Measurements from ENCODE around the gene PNMA8C.

PNMA8C gene

GRCh38 chr19:46413262-46414031 lies 15.3 kb downstream of the PNMA8C start, which contains the start of gene CCDC8:
CCDC8 (minus strand) TSS chr19:46413564; CDS start chr19:46412810, 754 bp downstream.
- peak; percentile 83 for TF ChIP-seq MAX (IDR thresholded peaks at IDR 0.05)
- no peak for TF ChIP-seq FOXM1 (IDR thresholded peaks at IDR 0.05; ENCODE audit: borderline replicate concordance, low read depth)
- TF ChIP-seq TEAD4 (IDR thresholded peaks at IDR 0.05), result no peak
- peak; percentile 88 for TF ChIP-seq TAF1 (IDR thresholded peaks at IDR 0.05; ENCODE audit: low read depth)
- TF ChIP-seq EGR1 (IDR thresholded peaks at IDR 0.05), result no peak
- TF ChIP-seq EP300 (IDR thresholded peaks at IDR 0.05; ENCODE audit: borderline replicate concordance), result peak; percentile 56; the same call in 1 of the 2 replicates
- TF ChIP-seq YY1 (IDR thresholded peaks at IDR 0.05; ENCODE audit: low read depth), result peak; percentile 64
- TF ChIP-seq TCF12 (IDR thresholded peaks at IDR 0.05; ENCODE audit: low read depth), result peak; percentile 75
- peak; percentile 78; the same call in 1 of the 2 replicates for TF ChIP-seq ZBTB7A (IDR thresholded peaks at IDR 0.05; ENCODE audit: low read depth)

- TF ChIP-seq REST (IDR thresholded peaks at IDR 0.05; ENCODE audit: low read depth), result no peak
- no peak for TF ChIP-seq EP300 (IDR thresholded peaks at IDR 0.05; ENCODE audit: borderline replicate concordance)
- TF ChIP-seq YY1 (IDR thresholded peaks at IDR 0.05; ENCODE audit: low read depth), result no peak
- TF ChIP-seq MAX (IDR thresholded peaks at IDR 0.05), result no peak
- TF ChIP-seq TCF12 (IDR thresholded peaks at IDR 0.05; ENCODE audit: low read depth), result no peak
- TF ChIP-seq EGR1 (IDR thresholded peaks at IDR 0.05), result no peak
Measured at GRCh38 chr19:46412650-46413261, 16.0 kb downstream of the PNMA8C start.

- TF ChIP-seq REST (IDR thresholded peaks at IDR 0.05; ENCODE audit: low read depth) (no peak), USF1 (IDR thresholded peaks at IDR 0.05) (no peak), RAD21 (IDR thresholded peaks at IDR 0.05; ENCODE audit: low read depth) (no peak), TCF12 (IDR thresholded peaks at IDR 0.05; ENCODE audit: low read depth) (no peak), TAF1 (IDR thresholded peaks at IDR 0.05; ENCODE audit: low read depth) (no peak), ZBTB7A (IDR thresholded peaks at IDR 0.05; ENCODE audit: low read depth) (no peak), NFIC (IDR thresholded peaks at IDR 0.05) (no peak), TEAD4 (IDR thresholded peaks at IDR 0.05) (no peak), MAX (IDR thresholded peaks at IDR 0.05) (no peak), CREB1 (IDR thresholded peaks at IDR 0.05; ENCODE audit: low read depth) (no peak), EP300 (IDR thresholded peaks at IDR 0.05; ENCODE audit: borderline replicate concordance) (no peak)
Measured at GRCh38 chr19:46411925-46412649, 16.6 kb downstream of the PNMA8C start.

- no peak for TF ChIP-seq ZBTB7A (IDR thresholded peaks at IDR 0.05; ENCODE audit: low read depth)
- TF ChIP-seq CEBPB (IDR thresholded peaks at IDR 0.05), result no peak
- no peak for TF ChIP-seq CREB1 (IDR thresholded peaks at IDR 0.05; ENCODE audit: low read depth)
- no peak for TF ChIP-seq TEAD4 (IDR thresholded peaks at IDR 0.05)
- TF ChIP-seq FOXM1 (IDR thresholded peaks at IDR 0.05; ENCODE audit: borderline replicate concordance, low read depth), result no peak
- no peak for TF ChIP-seq USF1 (IDR thresholded peaks at IDR 0.05)
- no peak for TF ChIP-seq YY1 (IDR thresholded peaks at IDR 0.05; ENCODE audit: low read depth)
- no peak for TF ChIP-seq RAD21 (IDR thresholded peaks at IDR 0.05; ENCODE audit: low read depth)
- TF ChIP-seq REST (IDR thresholded peaks at IDR 0.05; ENCODE audit: low read depth), result no peak
- TF ChIP-seq NFIC (IDR thresholded peaks at IDR 0.05), result no peak
- no peak for TF ChIP-seq EGR1 (IDR thresholded peaks at IDR 0.05)
- TF ChIP-seq TCF12 (IDR thresholded peaks at IDR 0.05; ENCODE audit: low read depth), result no peak
Measured at GRCh38 chr19:46411088-46411924, 17.4 kb downstream of the PNMA8C start.

Data from Ishikawa (cell line).